ENCODE results near the gene DCLK2. TPM values are rescaled to one million over a fixed set of nuclear protein-coding genes. Genes with fewer than 3 reads are reported as not detected.

Gene DCLK2
- total RNA-seq, 2 experiments from 2014 or later, result not detected

GRCh38 chr4:150205016-150205415 lies 126.8 kb downstream of the DCLK2 start:
- POLR2A ChIA-PET, result no interaction called here
- TF ChIP-seq EZH2phosphoT487 (IDR thresholded peaks at IDR 0.05; ENCODE audit: borderline replicate concordance, low read depth, low read length) (no peak), CTCF (conservative IDR thresholded peaks at IDR 0.05; ENCODE audit: low read length) (no peak)
- no peak overlapping the region for H2AFZ ChIP-seq (ENCODE audit: low read length)

DNA sequence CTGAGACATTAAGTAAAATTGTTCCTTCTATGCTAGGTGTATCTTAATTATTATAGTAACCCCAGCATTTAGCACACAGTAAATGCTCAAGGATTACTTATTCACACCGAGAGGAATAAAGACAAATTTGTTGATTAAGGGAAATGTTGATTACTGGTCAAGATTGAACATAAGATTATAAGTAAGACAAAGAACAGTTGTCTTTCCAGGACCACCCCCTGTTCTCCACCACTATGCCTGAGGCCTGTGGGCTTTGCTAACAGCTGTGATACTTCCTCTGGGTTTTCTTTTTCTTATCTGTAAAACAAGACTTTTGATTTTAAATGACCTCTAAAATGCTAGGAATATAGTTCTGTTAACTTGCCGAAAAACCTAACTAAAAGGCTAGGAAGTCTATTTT lies 128.0 kb downstream of the DCLK2 start:
- BruUV-seq (replicated peaks), result no TSS peak
- Histone ChIP-seq H2AFZ (ENCODE audit: low read length) (no peak overlapping the region), H3K9me2 (ENCODE audit: insufficient read depth, low read length) (no peaks in the 10 kb centered on the region), H3K4me3 (ENCODE audit: low read depth, low read length, poor library complexity, severe bottlenecking) (no peak overlapping the region), H3K9me3 (ENCODE audit: low read length) (no peaks in the 10 kb centered on the region), H4K20me1 (ENCODE audit: insufficient read depth, low read length) (no peaks in the 10 kb centered on the region), H3K79me2 (ENCODE audit: insufficient read depth, low read depth, low read length) (no peaks in the 10 kb centered on the region), H3K36me3 (ENCODE audit: insufficient read depth, low read length) (no peaks in the 10 kb centered on the region), H3K4me2 (ENCODE audit: low read length) (no peak overlapping the region), H3K27ac (ENCODE audit: low read depth, low read length, poor library complexity, severe bottlenecking) (no peak overlapping the region), H3K4me1 (ENCODE audit: insufficient read depth, low read length, poor library complexity, severe bottlenecking) (no peaks in the 10 kb centered on the region)
- ChIA-PET POLR2A (no interaction called here), CTCF (ENCODE audit: unreplicated experiment) (no interaction called here)
- intact Hi-C loops (cut with micrococcal nuclease; ENCODE audit: unreplicated experiment), result no loop called here
- no peak for DNase-seq (ENCODE audit: low spot score)
- TF ChIP-seq CTCF (conservative IDR thresholded peaks at IDR 0.05; ENCODE audit: low read length), result no peak
- TF ChIP-seq EZH2phosphoT487 (IDR thresholded peaks at IDR 0.05; ENCODE audit: borderline replicate concordance, low read depth, low read length), result no peak

More at GRCh38 chr4:150205016-150205415, 126.8 kb downstream of the DCLK2 start:
- H3K79me2 ChIP-seq (ENCODE audit: insufficient read depth, low read depth, low read length), result no peaks in the 10 kb centered on the region
- CTCF ChIA-PET (ENCODE audit: unreplicated experiment), result no interaction called here
- DNase-seq (ENCODE audit: low spot score), result no peak
- H3K36me3 ChIP-seq (ENCODE audit: insufficient read depth, low read length), result no peaks in the 10 kb centered on the region
- H3K4me2 ChIP-seq (ENCODE audit: low read length), result no peak overlapping the region
- H3K4me1 ChIP-seq (ENCODE audit: insufficient read depth, low read length, poor library complexity, severe bottlenecking), result no peaks in the 10 kb centered on the region
- H3K9me2 ChIP-seq (ENCODE audit: insufficient read depth, low read length), result no peaks in the 10 kb centered on the region
- intact Hi-C loops (cut with micrococcal nuclease; ENCODE audit: unreplicated experiment), result no loop called here
- H4K20me1 ChIP-seq (ENCODE audit: insufficient read depth, low read length), result no peaks in the 10 kb centered on the region
- no peak overlapping the region for H3K4me3 ChIP-seq (ENCODE audit: low read depth, low read length, poor library complexity, severe bottlenecking)
- H3K27ac ChIP-seq (ENCODE audit: low read depth, low read length, poor library complexity, severe bottlenecking), result no peak overlapping the region
- no TSS peak for BruUV-seq (replicated peaks)
- H3K9me3 ChIP-seq (ENCODE audit: low read length), result no peaks in the 10 kb centered on the region

- CTCF ChIA-PET (ENCODE audit: unreplicated experiment), result interaction anchor here (0.5 kb wide), 1 partner anchor 72 kb away, joined by 3 read pairs; no protein-coding TSS in a partner anchor
These were observed 128.7 kb downstream of the DCLK2 start for GRCh38 chr4:150206954-150207353.

More at GRCh38 chr4:150206954-150207353, 128.7 kb downstream of the DCLK2 start:
- H3K36me3 ChIP-seq (ENCODE audit: insufficient read depth, low read length), result no peaks in the 10 kb centered on the region
- no peak overlapping the region for H3K4me3 ChIP-seq (ENCODE audit: low read depth, low read length, poor library complexity, severe bottlenecking)
- H3K9me2 ChIP-seq (ENCODE audit: insufficient read depth, low read length), result no peaks in the 10 kb centered on the region
- H2AFZ ChIP-seq (ENCODE audit: low read length), result no peak overlapping the region
- no peaks in the 10 kb centered on the region for H4K20me1 ChIP-seq (ENCODE audit: insufficient read depth, low read length)
- H3K27ac ChIP-seq (ENCODE audit: low read depth, low read length, poor library complexity, severe bottlenecking), result no peak overlapping the region
- H3K4me2 ChIP-seq (ENCODE audit: low read length), result no peak overlapping the region
- no peaks in the 10 kb centered on the region for H3K79me2 ChIP-seq (ENCODE audit: insufficient read depth, low read depth, low read length)
- BruUV-seq (replicated peaks), result no TSS peak
- intact Hi-C loops (cut with micrococcal nuclease; ENCODE audit: unreplicated experiment), result no loop called here
- POLR2A ChIA-PET, result interaction anchor here (0.5 kb wide), 1 partner anchor 212 kb away, joined by 6 read pairs; no protein-coding TSS in a partner anchor
- H3K9me3 ChIP-seq (ENCODE audit: low read length), result no peaks in the 10 kb centered on the region
- no peaks in the 10 kb centered on the region for H3K4me1 ChIP-seq (ENCODE audit: insufficient read depth, low read length, poor library complexity, severe bottlenecking)
- TF ChIP-seq EZH2phosphoT487 (IDR thresholded peaks at IDR 0.05; ENCODE audit: borderline replicate concordance, low read depth, low read length), result no peak
- no peak for TF ChIP-seq CTCF (conservative IDR thresholded peaks at IDR 0.05; ENCODE audit: low read length)
- DNase-seq (ENCODE audit: low spot score), result no peak

All from OCI-LY7 (cell line).